Muscle layer of colon (tissue), 2 donors: ENCODE measurements around the gene DUOXA2.

Experiments
- H3K27ac ChIP-seq: one replicate; pipeline ENCODE4 v1.7.0; 2013; ENCODE audit warnings: low read depth, mild to moderate bottlenecking, low read length, moderate library complexity
- H3K27me3 ChIP-seq, 2 donors: one replicate each; pipeline ENCODE4 v1.7.0; 2013; ENCODE audit warnings: low read length in 2 of 2, mild to moderate bottlenecking in 2 of 2; ENCODE audit not compliant: insufficient read depth in 2 of 2, control insufficient read depth in 1 of 2
- H3K36me3 ChIP-seq: one replicate; pipeline ENCODE4 v1.7.0; 2013; ENCODE audit warnings: mild to moderate bottlenecking, low read length; ENCODE audit not compliant: insufficient read depth
- H3K4me1 ChIP-seq: one replicate; pipeline ENCODE4 v1.7.0; 2013; ENCODE audit warnings: mild to moderate bottlenecking, low read length; ENCODE audit not compliant: insufficient read depth
- H3K4me3 ChIP-seq, 2 donors: one replicate each; pipeline ENCODE4 v1.7.0; 2013; ENCODE audit warnings: low read length in 2 of 2, low read depth in 1 of 2, mild to moderate bottlenecking in 1 of 2, moderate library complexity in 1 of 2
- H3K9ac ChIP-seq: one replicate; pipeline ENCODE4 v1.7.0; 2013; ENCODE audit warnings: low read length
- H3K9me3 ChIP-seq: one replicate; pipeline ENCODE4 v1.7.0; 2013; ENCODE audit warnings: mild to moderate bottlenecking, low read length
- donor health status: abdominal sarcoma.
- donor health status: Adenocarcinoma of cecum.

Gene DUOXA2

DNA sequence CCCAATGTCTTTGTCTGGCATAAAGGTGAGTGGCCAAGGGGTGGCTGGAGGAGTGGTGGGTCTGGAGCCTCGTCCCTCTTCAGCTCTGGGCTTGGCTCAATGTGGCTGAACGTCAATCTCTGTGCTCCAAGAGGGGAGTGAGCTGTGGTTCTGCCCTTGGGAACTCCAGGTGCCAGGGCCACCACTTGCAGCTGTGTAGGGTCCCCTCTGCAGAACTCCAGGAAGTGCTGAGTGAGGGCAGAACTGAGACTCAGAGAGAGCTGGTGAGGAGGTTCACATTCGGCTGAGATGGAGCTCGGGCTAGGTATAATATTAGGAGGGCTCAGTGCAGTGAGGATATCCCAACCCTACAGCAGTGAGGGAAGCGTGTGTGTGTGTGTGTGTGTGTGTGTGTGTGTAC, 27.3 kb downstream of the DUOXA2 start:
- Histone ChIP-seq H3K27me3 (peaks cover 5 to 8% of the 10 kb centered on the region in 2 donors), H3K4me3 (no peak overlapping the region), H3K9me3 (no peaks in the 10 kb centered on the region), H3K36me3 (no peaks in the 10 kb centered on the region), H3K27ac (no peak overlapping the region), H3K4me1 (no peaks in the 10 kb centered on the region), H3K9ac (no peak overlapping the region)

DNA sequence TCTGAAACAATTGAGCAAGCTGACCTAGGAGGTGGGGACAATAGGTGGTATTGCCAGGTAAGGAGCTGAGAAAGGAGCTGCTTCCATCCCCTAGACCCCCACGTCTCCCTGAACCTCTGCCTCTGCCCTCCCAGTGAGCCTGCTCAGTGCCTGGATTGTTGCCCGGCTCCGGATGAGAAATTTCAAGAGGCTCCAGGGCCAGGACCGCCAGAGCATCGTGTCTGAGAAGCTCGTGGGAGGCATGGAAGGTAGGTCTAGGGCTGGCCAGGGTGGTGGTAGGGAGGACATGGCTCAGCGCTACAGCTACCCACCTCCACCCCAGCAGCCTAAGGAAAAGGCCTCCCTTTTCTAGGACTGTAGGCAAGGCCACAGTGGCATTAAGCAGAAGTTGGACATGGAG, 28.9 kb downstream of the DUOXA2 start:
- Histone ChIP-seq H3K27ac (no peak overlapping the region), H3K36me3 (no peaks in the 10 kb centered on the region), H3K4me1 (no peaks in the 10 kb centered on the region), H3K9ac (no peak overlapping the region), H3K4me3 (no peak overlapping the region), H3K27me3 (peaks cover 0 to 4% of the 10 kb centered on the region in 2 donors), H3K9me3 (no peaks in the 10 kb centered on the region)

DNA sequence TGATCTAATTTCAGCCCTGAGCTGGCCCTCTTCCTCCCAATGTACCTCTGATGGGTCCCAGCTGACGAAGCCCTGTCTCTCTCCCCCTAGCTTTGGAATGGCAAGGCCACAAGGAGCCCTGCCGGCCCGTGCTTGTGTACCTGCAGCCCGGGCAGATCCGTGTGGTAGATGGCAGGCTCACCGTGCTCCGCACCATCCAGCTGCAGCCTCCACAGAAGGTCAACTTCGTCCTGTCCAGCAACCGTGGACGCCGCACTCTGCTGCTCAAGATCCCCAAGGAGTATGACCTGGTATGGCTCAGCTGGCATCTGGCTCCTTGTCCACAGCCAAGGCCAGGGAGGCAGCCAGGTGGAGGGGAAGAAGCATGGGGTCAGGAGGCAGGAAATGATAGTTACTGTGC, 29.8 kb downstream of the DUOXA2 start:
- H3K27me3 ChIP-seq, result peaks cover 0 to 4% of the 10 kb centered on the region in 2 donors
- H3K4me3 ChIP-seq, result no peak overlapping the region
- H3K36me3 ChIP-seq, result no peaks in the 10 kb centered on the region
- no peaks in the 10 kb centered on the region for H3K4me1 ChIP-seq
- no peaks in the 10 kb centered on the region for H3K9me3 ChIP-seq
- H3K9ac ChIP-seq, result no peak overlapping the region
- no peak overlapping the region for H3K27ac ChIP-seq

DNA sequence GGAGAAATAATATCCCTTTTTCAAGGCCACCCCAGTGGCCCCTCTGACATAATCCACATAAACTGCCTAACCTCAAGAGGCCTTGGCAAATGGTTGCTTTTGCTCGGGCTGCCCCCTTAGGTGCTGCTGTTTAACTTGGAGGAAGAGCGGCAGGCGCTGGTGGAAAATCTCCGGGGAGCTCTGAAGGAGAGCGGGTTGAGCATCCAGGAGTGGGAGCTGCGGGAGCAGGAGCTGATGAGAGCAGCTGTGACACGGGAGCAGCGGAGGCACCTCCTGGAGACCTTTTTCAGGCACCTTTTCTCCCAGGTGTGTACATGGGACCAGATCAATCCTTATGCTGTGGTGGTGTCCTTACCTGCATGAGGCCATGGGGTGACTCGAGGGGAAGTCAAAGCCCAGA, 30.6 kb downstream of the DUOXA2 start:
- Histone ChIP-seq H3K4me3 (no peak overlapping the region), H3K27ac (no peak overlapping the region), H3K36me3 (no peaks in the 10 kb centered on the region), H3K4me1 (no peaks in the 10 kb centered on the region), H3K27me3 (peaks cover 0 to 4% of the 10 kb centered on the region in 2 donors), H3K9ac (no peak overlapping the region), H3K9me3 (no peaks in the 10 kb centered on the region)

DNA sequence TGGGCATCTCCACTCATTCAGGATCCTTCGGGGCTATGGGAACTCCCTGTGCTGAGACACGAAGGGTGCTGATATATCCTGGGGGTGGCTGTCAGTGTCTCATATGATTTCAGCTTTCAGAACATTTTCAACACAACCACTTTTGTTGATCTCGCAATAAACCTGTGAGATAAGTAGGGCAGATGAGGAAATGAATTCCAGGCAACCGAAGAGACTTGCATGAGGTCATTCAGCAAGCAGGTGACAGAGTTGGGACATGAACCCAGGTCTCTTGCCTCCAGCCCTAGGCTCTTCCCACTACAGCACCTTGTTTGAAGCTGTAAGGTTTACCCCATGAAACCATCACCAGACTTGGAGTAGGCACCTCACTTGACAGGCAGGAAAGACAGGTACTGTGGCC, 32.3 kb downstream of the DUOXA2 start:
- Histone ChIP-seq H3K9ac (no peak overlapping the region), H3K27ac (no peak overlapping the region), H3K27me3 (peaks cover 0 to 4% of the 10 kb centered on the region in 2 donors), H3K9me3 (no peaks in the 10 kb centered on the region), H3K36me3 (no peaks in the 10 kb centered on the region), H3K4me3 (no peak overlapping the region), H3K4me1 (no peaks in the 10 kb centered on the region)

DNA sequence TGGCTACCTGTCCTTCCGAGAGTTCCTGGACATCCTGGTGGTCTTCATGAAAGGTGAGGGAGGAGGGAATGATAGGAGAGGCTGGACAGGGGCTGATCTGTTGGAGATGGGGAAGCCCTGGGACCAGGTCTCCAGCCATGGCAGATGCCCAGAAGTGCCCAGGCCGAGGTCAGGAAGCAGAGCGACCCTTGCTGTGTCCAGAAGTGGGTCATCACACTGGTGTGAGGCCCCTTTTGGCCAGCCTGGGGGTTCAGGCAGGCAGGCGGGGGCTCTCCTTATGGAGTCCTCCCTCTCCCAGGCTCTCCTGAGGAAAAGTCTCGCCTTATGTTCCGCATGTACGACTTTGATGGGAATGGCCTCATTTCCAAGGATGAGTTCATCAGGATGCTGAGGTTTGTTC, 33.5 kb downstream of the DUOXA2 start:
- no peaks in the 10 kb centered on the region for H3K36me3 ChIP-seq
- no peaks in the 10 kb centered on the region for H3K9me3 ChIP-seq
- no peaks in the 10 kb centered on the region for H3K4me1 ChIP-seq
- H3K4me3 ChIP-seq, result no peak overlapping the region
- H3K27me3 ChIP-seq, result peaks cover 0 to 4% of the 10 kb centered on the region in 2 donors
- no peak overlapping the region for H3K9ac ChIP-seq
- no peak overlapping the region for H3K27ac ChIP-seq

DNA sequence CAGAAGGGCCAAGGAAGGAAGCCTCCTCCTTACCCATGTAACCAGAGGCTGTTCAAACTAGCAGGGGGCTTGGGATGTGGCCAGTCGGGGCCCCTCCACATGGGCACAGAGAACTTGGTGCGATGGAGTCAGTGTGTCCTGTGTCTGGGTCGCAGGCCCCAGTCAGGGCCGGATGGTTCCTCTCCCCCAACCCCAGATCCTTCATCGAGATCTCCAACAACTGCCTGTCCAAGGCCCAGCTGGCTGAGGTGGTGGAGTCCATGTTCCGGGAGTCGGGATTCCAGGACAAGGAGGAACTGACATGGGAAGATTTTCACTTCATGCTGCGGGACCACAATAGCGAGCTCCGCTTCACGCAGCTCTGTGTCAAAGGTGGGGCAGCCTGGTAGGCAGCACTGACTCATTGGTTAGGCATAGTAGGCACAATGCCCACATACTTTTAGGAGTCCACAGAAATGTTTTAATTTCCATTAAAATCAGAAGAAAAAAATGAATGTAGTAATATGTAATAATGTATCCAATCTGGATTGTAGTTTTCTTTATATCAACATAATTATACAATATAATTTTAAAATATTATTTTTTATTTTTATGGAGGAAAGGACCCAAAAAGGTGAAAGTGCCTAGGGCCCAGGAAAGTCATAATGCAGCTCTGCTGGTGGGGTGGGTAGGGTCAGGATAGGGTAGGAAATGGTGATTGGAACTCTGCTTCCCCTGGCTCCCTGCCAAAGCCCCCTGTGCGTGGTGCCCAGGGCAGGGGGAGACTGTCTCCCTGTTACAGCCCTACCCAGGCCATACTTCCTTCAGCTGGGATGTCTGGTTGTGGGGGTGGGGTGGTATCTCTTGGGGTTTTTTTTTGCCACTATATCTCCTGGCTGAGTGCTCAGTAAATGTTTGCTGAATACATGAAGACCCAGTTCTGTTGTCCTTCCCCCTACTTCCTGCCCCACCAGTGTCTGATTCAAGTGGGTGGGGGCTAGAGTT, 34.2 kb downstream of the DUOXA2 start:
- Histone ChIP-seq H3K4me1 (no peaks in the 10 kb centered on the region), H3K27me3 (no peaks in the 10 kb centered on the region), H3K9me3 (no peaks in the 10 kb centered on the region), H3K9ac (no peak overlapping the region), H3K36me3 (no peaks in the 10 kb centered on the region), H3K4me3 (no peak overlapping the region), H3K27ac (no peak overlapping the region)

DNA sequence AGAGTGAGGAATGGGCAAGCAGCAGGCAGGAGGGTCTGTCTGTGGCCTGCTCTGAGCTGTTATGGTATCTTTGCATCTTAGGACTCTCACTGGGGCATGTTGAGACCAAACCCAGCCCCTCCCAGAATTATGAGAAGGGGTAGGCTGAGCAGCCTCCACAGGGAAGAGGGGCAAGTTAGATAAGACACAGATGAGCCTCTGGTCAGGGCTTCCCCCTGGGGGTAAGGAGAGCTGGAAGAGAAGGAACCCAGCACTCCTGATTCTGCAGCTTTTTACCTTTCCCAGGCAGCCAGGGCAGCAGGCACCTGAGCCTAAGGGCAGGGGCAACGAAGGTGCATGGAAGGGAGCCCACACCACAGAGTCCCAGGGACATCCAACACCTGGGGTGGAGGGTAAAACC, 34.9 kb downstream of the DUOXA2 start:
- H3K4me1 ChIP-seq, result no peaks in the 10 kb centered on the region
- H3K36me3 ChIP-seq, result no peaks in the 10 kb centered on the region
- H3K4me3 ChIP-seq, result no peak overlapping the region
- no peak overlapping the region for H3K9ac ChIP-seq
- no peaks in the 10 kb centered on the region for H3K27me3 ChIP-seq
- H3K27ac ChIP-seq, result no peak overlapping the region
- no peaks in the 10 kb centered on the region for H3K9me3 ChIP-seq

DNA sequence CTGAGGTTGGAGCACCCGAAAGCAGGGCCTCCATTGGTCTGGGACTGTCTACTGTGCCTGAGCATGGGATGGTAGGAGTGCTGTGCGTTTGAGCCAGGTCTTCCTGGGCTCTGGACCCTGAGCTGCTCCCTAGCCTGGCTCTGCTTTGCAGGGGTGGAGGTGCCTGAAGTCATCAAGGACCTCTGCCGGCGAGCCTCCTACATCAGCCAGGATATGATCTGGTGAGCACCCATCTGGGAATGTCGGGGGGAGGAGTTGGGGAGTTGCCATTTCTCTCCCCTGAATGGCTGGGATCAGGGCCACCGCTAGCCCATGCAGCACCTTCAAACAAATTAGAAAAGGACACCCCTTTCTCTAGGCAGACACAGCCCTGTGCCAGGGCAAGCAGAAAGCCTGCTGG, 36.4 kb downstream of the DUOXA2 start:
- no peaks in the 10 kb centered on the region for H3K4me1 ChIP-seq
- H3K27me3 ChIP-seq, result no peaks in the 10 kb centered on the region
- H3K36me3 ChIP-seq, result no peaks in the 10 kb centered on the region
- H3K9ac ChIP-seq, result no peak overlapping the region
- H3K4me3 ChIP-seq, result no peak overlapping the region
- no peaks in the 10 kb centered on the region for H3K9me3 ChIP-seq
- H3K27ac ChIP-seq, result no peak overlapping the region

DNA sequence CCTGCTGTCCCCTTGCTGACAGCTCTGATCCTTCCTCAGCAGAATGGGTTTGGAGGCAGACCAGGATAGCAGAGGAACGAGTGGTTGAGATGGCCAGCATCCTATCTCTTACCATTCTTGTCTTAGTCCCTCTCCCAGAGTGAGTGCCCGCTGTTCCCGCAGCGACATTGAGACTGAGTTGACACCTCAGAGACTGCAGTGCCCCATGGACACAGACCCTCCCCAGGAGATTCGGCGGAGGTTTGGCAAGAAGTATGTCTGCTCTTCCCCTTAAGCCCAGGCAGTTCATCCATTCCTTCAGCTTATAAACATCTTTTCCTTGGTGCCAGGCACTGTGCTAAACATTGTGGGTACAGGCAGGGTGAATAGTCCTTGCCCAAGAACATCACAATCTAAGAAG, 36.9 kb downstream of the DUOXA2 start:
- no peak overlapping the region for H3K9ac ChIP-seq
- no peaks in the 10 kb centered on the region for H3K4me1 ChIP-seq
- no peak overlapping the region for H3K4me3 ChIP-seq
- H3K9me3 ChIP-seq, result no peaks in the 10 kb centered on the region
- H3K36me3 ChIP-seq, result no peaks in the 10 kb centered on the region
- no peak overlapping the region for H3K27ac ChIP-seq
- H3K27me3 ChIP-seq, result no peaks in the 10 kb centered on the region

DNA sequence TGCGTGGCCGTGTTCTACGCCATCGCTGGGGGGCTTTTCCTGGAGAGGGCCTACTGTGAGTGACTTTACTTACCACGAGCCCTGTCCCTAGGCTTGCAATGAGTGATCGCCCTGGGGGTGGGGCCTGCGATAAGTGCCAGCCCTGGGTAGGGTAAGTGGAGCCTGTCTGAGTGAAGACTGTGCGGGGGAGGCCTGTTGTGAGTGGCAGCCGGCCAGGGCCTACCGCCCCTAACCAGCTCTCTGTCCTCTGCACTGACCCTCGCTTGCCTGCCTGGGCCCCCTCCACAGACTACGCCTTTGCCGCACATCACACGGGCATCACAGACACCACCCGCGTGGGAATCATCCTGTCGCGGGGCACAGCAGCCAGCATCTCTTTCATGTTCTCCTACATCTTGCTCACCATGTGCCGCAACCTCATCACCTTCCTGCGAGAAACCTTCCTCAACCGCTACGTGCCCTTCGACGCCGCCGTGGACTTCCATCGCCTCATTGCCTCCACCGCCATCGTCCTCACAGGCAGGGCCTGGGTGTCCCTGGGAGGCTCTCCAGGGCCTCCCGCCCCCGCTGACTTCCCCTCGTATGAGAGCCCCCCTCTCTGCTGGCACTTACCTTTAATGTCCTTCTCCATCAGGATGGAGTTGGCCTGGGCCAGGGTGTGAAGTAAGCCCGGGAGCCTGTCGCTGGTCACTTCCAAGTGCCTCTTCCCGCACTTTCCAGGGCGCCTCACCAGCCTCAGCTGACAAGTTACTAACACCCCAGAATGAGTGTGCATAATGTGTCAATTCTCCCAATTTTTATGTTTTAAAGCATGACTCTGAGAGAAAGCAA, 38.1 kb downstream of the DUOXA2 start:
- no peaks in the 10 kb centered on the region for H3K36me3 ChIP-seq
- H3K27me3 ChIP-seq, result no peaks in the 10 kb centered on the region
- H3K27ac ChIP-seq, result no peak overlapping the region
- H3K9me3 ChIP-seq, result no peaks in the 10 kb centered on the region
- no peaks in the 10 kb centered on the region for H3K4me1 ChIP-seq
- H3K9ac ChIP-seq, result no peak overlapping the region
- H3K4me3 ChIP-seq, result no peak overlapping the region
